Upper lobe of left lung (tissue), 4 donors: ENCODE measurements around the gene POLA2.

Experiments used
- POLR2A ChIP-seq, 4 donors: fragments of 450-650 bp; IDR thresholded peaks; one replicate each; pipeline ENCODE4 v1.5.1; 2016 to 2017; ENCODE audit warnings: antibody characterized with exemption in 4 of 4, mild to moderate bottlenecking in 2 of 4
- POLR2AphosphoS5 ChIP-seq, 2 donors: sonication (generic); formaldehyde crosslinking; IDR thresholded peaks; one replicate each; pipeline ENCODE4 v1.5.1; 2017; ENCODE audit warnings: antibody characterized with exemption in 2 of 2
- TF ChIP-seq, protein P1 (sequence below), 6 experiments: fragments of 450-650 bp in 4 of 6; fragments of 200-600 bp in 2 of 6; sonication (generic) in 2 of 6; IDR thresholded peaks; one replicate each; pipeline ENCODE4 v1.5.1; 2016 to 2019; ENCODE audit warnings: antibody characterized with exemption in 6 of 6

DNA sequence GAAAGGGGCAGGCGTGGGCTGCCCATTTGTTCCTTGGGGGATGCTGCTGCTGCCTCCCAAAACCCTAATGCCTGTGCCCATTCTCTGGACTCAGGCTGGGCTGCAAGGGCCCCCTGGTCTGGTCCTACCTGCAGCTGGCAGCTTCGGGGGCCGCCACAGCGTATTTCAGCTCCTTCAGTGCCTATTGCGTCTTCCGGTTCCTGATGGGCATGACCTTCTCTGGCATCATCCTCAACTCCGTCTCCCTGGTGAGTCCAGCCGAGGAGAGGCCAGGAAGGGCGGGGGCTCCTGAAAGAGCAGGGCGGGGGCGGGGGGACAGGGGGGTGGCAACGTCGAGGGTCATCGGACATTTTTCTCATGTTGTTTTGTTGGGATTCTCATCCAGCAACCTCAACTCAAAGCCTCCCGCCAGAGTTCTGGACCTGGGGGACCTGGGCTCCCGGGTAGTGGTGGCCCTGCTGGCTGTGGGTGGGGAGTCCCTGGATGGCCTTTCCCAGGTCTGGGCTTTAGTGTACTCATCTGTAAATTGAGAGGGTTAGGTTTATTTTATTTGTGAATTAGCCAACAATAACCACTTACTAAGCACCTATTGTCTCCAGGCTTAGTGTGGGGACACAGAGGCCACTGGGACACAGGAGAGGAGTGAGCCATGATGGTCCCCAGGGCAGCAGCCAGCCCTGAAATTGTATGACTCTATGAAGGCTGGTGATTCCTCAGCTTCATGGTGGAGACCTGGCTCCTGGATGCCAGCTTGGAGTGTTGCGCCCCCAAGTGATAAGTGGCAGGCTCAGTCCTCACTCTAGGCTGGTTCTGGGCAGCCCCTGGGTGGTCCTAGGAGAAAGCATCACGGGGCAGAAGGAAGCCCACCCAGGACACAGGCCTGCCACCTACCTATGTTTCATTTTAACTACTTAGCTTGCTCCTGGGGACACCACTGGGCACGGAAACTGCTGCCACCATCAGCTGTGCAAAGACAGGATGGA, 44.0 kb upstream of the POLA2 start:
- TF ChIP-seq, protein P1, sequence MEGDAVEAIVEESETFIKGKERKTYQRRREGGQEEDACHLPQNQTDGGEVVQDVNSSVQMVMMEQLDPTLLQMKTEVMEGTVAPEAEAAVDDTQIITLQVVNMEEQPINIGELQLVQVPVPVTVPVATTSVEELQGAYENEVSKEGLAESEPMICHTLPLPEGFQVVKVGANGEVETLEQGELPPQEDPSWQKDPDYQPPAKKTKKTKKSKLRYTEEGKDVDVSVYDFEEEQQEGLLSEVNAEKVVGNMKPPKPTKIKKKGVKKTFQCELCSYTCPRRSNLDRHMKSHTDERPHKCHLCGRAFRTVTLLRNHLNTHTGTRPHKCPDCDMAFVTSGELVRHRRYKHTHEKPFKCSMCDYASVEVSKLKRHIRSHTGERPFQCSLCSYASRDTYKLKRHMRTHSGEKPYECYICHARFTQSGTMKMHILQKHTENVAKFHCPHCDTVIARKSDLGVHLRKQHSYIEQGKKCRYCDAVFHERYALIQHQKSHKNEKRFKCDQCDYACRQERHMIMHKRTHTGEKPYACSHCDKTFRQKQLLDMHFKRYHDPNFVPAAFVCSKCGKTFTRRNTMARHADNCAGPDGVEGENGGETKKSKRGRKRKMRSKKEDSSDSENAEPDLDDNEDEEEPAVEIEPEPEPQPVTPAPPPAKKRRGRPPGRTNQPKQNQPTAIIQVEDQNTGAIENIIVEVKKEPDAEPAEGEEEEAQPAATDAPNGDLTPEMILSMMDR (IDR thresholded peaks at IDR 0.05), result no peak
- TF ChIP-seq POLR2A (IDR thresholded peaks at IDR 0.05), result no peak
- no peak for TF ChIP-seq POLR2AphosphoS5 (IDR thresholded peaks at IDR 0.05)
